GM15510 (cell line): ENCODE data around the gene PFDN1.

Experiments
- POLR2A ChIP-seq: IDR thresholded peaks from 3 replicates; pipeline ENCODE4 v1.6.1; 2011; ENCODE audit warnings: borderline replicate concordance; ENCODE audit not compliant: insufficient read length; ENCODE audit errors: extremely low read depth

The PFDN1 gene, protein sequence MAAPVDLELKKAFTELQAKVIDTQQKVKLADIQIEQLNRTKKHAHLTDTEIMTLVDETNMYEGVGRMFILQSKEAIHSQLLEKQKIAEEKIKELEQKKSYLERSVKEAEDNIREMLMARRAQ

DNA sequence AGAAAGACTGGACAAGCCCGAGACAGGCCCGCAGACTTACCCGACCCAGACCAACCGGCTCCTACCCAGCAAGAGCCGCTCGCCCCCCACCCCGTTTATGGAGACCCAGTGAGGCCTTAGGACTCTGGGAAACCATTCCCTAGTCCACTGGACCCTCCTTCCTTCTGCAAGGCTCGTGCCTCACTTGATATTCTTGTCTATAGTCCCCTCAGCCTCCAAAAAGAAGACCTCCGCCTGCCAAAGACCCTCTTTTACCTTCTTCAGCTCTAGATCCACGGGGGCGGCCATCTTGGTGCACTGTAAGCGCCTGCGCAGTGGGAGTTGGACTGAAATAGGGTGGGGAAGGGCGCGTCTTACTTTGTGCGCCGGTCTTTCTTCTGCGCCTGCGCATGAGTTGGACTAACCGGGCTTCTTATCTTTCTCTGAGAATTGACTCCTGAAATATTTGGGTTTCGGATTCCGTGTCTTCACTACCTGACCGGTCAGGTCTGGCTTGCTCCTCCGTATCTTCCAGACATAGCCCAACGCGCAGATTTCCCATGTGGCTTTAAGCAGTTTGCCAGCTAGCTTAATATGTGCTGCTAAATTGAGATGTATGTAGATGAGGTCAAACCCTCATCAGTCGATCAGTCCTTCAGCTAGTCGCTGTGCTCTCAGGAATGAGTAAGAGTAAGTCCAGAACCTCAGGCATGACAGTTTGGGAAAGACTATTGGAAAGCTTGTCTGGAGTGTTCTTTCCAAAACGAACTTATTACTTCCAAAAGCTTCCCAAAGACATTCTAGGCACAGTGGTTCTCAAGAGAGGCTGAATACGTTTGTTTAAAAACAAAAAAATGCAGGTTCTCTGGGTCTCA, at the start of gene PFDN1:
PFDN1 (minus strand) TSS at position 316 of the 854 bp plus-strand sequence; CDS start at position 288, 28 bp downstream.
- TF ChIP-seq POLR2A = peak; percentile 73

DNA sequence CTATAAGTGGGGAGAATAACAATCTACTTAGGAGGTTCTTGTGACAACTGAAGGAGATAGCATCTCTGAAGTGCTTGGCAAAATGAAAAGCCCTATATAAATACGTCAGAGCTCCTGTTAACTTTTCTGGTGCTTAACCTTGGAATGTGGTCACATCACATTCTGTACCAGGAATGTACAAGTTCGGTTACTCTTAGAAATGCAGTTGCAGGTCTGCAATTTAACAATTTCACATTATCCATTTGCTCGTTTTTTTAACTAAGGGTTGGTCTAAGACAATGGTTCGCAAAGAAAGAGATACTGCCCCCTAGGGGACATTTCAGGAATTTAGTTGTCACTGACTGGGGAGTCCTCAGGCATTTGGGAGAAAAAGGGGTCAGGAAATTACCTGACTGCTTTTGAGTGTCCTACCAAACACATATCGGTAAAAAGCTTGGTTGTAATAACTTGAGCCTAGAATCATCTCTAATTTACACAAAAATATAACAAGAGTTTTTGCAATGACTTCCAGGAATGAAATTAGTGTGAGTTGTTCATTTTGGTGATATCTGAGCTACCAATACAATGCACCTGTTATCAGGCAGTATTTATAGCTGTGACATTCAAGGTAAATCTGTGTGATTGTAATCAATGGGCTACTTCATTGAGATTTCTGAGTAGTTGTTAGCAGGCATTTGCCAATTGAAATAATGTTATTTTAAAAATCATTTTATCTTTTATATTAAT, 48.9 kb upstream of the PFDN1 start:
- no peak for TF ChIP-seq POLR2A

DNA sequence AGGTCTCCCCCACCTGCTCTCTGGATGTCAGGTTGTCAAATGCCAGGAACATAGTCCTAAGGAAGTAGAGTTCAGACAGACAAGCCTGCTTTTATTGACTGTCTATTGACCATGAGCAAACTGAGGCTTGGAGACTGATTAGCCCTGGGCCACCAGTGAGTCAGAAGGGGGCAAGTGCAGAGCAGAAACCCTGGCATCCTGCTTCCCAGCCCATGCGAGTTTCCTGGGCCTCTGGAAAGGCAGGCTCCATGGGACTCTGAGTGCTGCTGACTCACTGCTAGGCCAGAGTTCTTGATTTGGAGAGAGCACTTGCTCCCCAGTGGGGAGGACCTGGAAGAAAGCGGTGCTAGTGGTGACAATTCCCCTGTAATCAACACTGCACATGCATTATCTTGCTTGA, 46.3 kb upstream of the PFDN1 start:
- TF ChIP-seq POLR2A = no peak

DNA sequence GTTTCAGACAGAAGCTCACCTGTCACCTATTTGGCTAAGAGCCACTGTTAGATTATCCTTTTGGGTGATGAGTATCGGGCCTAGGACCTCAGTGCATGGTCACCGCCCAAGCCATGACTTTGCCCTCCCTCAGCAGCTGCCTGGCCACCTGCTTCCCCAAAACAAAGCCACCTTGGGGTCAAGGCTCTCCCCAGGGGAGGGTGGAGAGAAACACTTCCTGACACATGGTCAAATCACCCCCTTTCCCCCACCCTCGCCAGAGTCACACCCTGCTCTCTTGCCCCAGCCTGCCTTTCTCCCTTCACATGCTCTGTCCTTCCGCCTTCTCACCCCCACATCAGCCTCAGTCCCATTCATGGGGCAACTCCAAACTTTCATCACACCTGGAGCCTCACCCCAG, 45.2 kb upstream of the PFDN1 start:
- TF ChIP-seq POLR2A = no peak

DNA sequence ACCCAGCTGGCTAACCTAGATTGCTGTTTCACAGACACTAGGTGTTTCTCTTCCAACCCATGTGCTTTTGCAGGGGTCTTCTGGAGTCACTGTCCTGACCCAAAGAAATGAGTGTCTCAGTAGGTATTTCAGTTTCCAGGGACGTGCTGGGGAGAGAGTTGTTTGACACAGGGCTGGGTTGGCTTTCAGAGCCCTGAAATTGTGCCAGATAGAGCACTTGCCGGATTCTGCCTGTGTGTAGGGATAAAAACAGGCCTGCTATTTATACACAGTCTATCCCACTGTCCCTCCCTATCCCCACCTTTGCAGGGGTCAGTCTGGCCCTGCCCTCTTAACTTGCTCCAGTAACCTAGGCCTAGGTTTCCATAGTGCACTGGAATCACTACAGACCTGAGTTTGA, 44.5 kb upstream of the PFDN1 start:
- TF ChIP-seq POLR2A = no peak

DNA sequence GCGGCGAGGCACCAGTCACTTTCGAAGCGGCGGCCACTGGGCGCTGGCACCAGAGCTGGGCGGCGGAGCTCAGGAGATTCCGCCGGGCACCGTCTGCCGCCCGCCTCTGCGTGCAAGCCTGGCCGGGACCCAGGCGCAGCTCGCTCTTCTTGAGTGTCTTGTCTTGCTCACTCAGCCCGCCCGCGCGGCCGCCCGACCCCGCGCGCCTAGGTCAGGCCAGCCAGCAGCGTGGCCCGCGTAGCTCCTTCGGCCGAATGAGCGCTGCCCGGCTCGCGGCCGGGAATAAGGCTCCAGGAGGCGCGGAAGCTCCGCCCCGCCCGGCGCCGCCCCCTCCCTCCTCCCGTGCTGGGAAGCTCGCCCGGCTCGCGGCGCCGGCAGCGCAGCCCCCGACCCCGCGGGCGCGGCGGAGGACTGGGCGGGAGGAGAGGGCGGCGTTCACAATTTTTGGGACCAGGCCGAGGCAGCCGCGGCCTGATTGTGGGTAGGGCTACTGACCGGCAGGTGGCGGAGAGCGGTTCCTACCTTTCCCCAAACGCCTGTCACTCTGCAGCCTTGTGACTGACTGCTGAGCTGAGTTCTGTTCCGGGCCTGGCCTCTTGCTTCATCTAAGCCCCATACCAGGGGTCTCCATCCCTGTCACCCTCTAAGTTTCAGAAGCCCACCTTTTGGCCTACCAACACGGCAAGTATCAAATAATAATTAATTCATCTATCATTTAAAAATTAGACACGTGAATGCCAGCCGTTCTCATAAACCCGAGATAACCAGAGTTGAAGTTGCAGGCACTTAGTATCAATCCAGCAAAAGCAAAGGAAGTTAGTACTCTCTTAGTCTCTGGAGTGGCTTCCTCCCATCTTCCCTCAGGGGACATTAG, 43.7 kb upstream of the PFDN1 start, which contains the start of gene HBEGF:
HBEGF (minus strand) TSS at position 256 of the 874 bp plus-strand sequence. CDS start 275 bp downstream, outside the sequence.
- peak; percentile 63 for TF ChIP-seq POLR2A

DNA sequence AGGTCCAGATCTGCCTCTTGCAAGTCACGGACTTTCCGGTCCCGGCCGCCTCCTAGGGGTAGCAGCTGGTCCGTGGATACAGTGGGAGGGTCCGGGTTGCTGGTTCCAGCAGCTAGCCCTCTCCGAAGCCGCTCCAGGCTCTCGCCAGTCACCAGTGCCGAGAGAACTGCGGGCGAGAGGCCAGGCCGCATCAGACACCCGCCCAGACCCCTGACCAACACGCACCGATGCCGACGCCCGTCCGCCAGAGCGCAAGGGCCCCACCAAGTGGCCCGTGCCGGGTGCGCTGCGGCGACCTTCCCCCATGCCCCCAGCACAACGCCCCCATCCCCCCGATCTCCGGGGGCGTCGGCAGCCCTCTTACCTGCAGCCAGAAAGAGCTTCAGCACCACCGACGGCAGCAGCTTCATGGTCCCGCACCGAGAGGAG, 43.0 kb upstream of the PFDN1 start:
- no peak for TF ChIP-seq POLR2A

DNA sequence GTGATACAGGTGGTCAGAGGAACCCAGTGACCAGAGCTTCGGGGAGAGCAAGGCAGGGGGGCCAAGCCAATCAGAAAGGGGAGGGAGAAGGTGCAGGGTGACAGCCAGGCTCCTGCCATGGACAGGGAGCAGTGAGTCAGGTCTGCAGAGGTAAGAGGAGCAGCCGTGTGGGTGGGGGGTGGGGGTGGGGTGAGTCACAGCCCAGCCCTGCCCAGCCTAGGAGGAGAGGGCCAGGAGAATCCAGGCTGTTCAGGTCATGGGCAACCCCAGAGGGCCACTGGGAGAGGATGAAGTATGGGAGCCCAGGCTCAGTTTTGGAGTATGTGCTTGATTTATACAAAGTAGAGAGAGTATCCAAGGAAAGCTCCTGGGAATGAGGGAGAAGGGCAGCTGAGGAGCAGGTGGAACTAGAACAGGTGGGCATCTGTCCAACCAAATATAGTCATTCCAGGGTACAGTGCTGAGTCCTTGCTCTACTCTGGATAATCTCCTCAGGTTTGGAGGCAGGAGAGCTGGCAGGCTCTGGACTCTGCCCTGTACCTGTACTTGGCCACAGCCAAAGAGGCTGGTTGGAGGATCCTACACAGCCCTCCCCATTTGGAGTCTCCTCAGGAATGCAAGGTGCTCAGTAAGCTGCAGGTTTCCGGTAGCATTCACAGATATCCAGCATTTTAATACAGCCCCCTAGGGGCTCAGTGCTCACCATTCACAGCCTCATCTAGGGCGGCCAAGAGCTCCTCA, 42.0 kb upstream of the PFDN1 start:
- TF ChIP-seq POLR2A = no peak

DNA sequence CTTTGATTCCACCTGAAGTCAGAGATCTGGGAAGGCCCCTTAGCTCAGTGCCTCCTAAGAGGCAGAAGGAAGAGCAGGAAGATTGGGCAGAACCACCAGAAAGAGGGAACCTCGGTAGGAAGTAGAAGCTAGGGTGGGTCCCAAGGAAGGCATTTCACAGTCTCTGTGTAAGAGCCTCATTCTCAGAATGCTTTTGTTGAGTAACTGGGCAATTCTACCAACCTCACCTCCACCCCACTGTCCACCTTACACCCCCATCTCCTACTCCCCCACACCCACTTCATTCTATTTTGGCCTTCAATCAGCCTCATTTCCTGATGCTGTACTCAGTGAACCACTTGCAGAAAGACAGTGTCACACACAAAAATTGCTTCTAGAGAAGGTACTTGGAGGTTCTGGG, 40.0 kb upstream of the PFDN1 start:
- TF ChIP-seq POLR2A = no peak

DNA sequence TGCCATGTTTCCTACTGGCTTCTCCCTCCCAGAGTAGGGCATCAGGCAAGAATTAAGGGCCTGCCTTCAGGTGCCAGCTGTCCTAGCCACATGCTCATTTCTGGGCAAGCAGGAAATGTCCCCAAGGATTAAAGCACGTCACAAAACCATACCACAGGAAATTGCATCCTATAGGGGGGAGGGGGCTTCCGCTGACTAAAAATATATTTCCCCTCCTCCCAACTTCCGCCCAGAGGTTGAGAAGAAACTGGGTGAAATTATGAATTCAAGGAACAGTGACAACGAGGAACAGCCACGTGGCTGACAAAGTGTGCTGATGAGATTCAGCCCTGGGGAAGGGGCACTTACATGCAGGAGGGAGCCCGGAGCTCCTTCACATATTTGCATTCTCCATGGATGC, 39.4 kb upstream of the PFDN1 start:
- TF ChIP-seq POLR2A = no peak

DNA sequence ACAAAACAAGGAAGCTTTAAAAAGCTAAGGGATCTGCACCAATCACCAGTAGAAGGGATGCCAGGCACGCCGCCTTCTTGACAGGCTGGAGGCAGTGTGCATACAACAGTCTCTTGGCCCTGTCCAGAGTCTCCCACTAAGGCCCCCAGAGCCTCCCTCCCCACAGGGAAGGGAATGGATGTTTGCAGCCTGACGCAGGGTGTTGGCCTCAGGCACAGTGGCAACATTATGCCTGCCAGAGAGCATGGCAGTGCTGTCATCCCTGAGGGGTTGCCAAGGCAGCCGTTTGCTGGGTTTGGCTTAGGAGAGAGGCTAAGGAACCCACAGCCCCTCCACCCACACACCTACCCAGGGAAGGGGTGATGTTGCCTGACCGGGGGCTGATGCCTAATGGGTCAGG, 38.7 kb upstream of the PFDN1 start:
- no peak for TF ChIP-seq POLR2A

DNA sequence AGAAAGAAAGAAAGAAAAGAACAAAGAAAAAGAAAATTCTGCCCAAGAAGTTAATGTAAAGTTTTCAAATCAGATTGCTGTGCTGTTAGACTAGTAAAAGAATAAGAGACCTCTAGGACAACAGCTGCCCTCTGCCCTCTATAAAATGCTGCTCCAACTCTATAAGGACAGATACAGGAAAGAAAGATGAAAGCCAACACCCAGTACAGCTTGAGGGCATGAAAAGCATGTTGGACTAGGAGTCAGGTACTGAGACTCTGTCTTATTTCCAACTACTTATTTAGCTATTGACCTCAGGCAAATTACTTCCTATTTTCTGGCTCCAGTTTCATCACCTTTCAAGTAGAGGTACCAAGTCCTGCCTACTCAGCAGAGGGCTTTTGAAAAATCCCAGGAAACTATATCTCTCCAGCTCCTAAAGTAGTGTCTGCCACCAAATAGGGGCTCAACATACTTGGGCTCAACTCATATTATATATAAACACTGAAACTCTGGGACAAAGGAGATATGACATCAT, 37.8 kb upstream of the PFDN1 start:
- TF ChIP-seq POLR2A = no peak

DNA sequence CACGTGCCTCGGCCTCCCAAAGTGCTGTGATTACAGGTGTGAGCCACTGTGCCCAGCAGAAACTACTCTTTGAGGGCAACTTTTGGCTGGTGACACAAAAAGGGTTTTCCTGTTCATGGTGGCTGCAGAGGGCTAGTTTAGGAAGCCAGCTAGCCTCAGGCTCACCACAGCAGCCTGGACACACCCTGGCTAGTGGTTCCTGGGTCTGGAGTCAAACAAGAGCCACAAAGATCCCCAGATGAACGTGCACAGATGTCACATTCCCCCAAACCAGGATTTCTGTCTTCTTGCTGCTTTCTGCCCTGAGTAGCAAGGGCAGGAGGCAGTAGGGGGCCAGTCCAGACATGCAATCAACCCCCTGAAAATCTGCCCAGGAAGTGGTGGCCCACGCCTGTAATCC, 36.7 kb upstream of the PFDN1 start:
- no peak for TF ChIP-seq POLR2A

DNA sequence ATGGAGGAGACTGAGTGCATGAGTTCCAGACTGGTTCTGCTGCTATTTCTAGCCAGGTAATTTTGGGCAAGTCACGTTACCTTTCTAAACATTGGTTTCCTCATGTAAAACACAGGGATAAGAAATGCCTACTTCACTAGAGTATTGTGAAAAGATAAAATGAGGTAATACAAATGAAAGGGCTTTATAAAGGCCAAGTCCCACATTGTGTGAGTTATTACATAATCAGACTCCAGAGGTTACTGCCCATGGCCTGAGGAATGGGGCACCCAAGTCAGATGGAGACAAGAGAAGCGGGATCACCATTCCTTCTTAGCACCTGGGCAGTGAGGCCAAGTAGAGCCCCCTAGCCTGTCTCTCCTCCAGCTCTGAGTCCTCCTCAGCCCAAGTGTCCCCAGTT, 36.0 kb upstream of the PFDN1 start:
- no peak for TF ChIP-seq POLR2A

DNA sequence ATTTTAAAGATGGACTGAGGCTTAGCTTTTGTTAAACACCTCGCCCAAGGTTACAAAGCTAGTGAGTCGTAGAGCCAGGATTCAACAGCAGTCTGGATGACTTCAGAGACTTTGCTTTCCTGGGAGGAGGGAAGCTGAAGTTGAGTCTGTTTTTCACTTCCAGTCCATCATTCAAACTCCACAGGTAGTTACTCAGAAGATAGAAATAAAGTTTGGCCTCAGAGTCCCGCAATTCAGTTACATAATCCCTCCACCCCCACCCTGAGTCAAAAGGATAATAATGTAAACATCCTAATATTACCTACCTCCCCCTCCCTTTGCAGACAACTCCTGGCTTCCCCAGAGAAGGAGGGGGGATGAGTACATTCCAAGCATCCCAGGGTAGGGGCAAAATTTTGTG, 35.4 kb upstream of the PFDN1 start:
- no peak for TF ChIP-seq POLR2A

DNA sequence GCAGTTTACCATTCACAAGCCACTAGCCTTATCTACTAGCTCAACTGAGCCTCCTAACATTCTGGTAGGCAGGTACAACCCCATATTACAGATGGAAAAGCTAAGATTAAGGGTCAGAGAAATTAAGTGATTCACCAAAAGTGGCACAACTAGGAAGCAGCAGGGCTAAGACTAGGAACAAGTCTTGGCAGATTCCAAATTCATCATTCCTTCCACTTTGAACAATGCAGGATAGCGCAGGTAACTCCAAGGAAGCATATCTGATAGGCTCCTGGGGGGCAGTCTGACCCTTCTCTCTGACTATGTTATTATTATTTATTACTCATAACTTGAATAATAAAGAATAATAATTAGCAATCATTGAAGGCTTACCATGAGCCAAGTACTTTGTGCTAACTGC, 35.0 kb upstream of the PFDN1 start:
- no peak for TF ChIP-seq POLR2A
